Neural crest cell (in vitro differentiated cells): Measurements from ENCODE around the gene FTSJ3. TPM values are rescaled to one million over a fixed set of nuclear protein-coding genes. Genes with fewer than 3 reads are reported as not detected.

ENCODE experiments used
- DNase-seq: peaks from one replicate; pipeline ENCODE4 v3.0.0; 2021; ENCODE audit warnings: low read depth, mixed read lengths, low spot score
- H3K27ac Mint-ChIP-seq: one replicate; pipeline ENCODE4 v1.8.0; 2021; ENCODE audit warnings: mild to moderate bottlenecking, mixed read lengths; ENCODE audit not compliant: unreplicated experiment
- H3K27me3 Mint-ChIP-seq: 2 replicates; pipeline ENCODE4 v1.8.0; 2021; ENCODE audit warnings: low read depth, mild to moderate bottlenecking, mixed read lengths
- H3K36me3 Mint-ChIP-seq: 2 replicates; pipeline ENCODE4 v1.8.0; 2021; ENCODE audit warnings: low read depth, mild to moderate bottlenecking, mixed read lengths
- H3K4me1 Mint-ChIP-seq: 2 replicates; pipeline ENCODE4 v1.8.0; 2021; ENCODE audit warnings: mixed read lengths
- H3K4me3 Mint-ChIP-seq: one replicate; pipeline ENCODE4 v1.8.0; 2021; ENCODE audit warnings: mild to moderate bottlenecking, mixed read lengths
- H3K9me3 Mint-ChIP-seq: 2 replicates; pipeline ENCODE4 v1.8.0; 2021; ENCODE audit warnings: mixed read lengths
- CTCF ChIP-seq: fragments of 200-600 bp; sonication (generic); conservative IDR thresholded peaks from 2 replicates; pipeline ENCODE4 v1.5.0; 2021; ENCODE audit warnings: antibody characterized with exemption, mild to moderate bottlenecking
- total RNA-seq: library from RNA; stranded (reverse); gene quantifications from 2 replicates; pipeline ENCODE4 v1.2.1, GENCODE V29; 2021

Gene FTSJ3
- total RNA-seq, 1 donor from 2014 or later: 57.4 TPM

- no peaks in the 10 kb centered on the region for H3K27me3 Mint-ChIP-seq
- TF ChIP-seq CTCF: no peak
- H3K36me3 Mint-ChIP-seq: peaks cover 32% of the 10 kb centered on the region
- no peak for DNase-seq
- H3K9me3 Mint-ChIP-seq: no peaks in the 10 kb centered on the region
- H3K4me1 Mint-ChIP-seq: no peaks in the 10 kb centered on the region
- H3K4me3 Mint-ChIP-seq: no peak overlapping the region
- no peak overlapping the region for H3K27ac Mint-ChIP-seq
Observed at GRCh38 chr17:63819585-63820537, 7.6 kb downstream of the FTSJ3 start.

- Mint-ChIP-seq H3K4me3 (no peak overlapping the region), H3K36me3 (peaks cover 26% of the 10 kb centered on the region), H3K9me3 (no peaks in the 10 kb centered on the region), H3K27me3 (no peaks in the 10 kb centered on the region), H3K4me1 (no peaks in the 10 kb centered on the region), H3K27ac (no peak overlapping the region)
- TF ChIP-seq CTCF: no peak
- DNase-seq: no peak
Observed at GRCh38 chr17:63819131-63819530, 8.3 kb downstream of the FTSJ3 start.

GRCh38 chr17:63817736-63818385 is 9.6 kb downstream of the FTSJ3 start:
- H3K36me3 Mint-ChIP-seq: peaks cover 18% of the 10 kb centered on the region
- no peak for DNase-seq
- H3K27me3 Mint-ChIP-seq: no peaks in the 10 kb centered on the region
- no peak overlapping the region for H3K27ac Mint-ChIP-seq
- H3K4me3 Mint-ChIP-seq: no peak overlapping the region
- H3K9me3 Mint-ChIP-seq: no peaks in the 10 kb centered on the region
- H3K4me1 Mint-ChIP-seq: no peaks in the 10 kb centered on the region
- no peak for TF ChIP-seq CTCF

- H3K9me3 Mint-ChIP-seq: no peaks in the 10 kb centered on the region
- no peaks in the 10 kb centered on the region for H3K27me3 Mint-ChIP-seq
- TF ChIP-seq CTCF: no peak
- H3K36me3 Mint-ChIP-seq: peaks cover 15% of the 10 kb centered on the region
- no peak overlapping the region for H3K4me3 Mint-ChIP-seq
- H3K27ac Mint-ChIP-seq: no peak overlapping the region
- DNase-seq: no peak
- H3K4me1 Mint-ChIP-seq: no peaks in the 10 kb centered on the region
Observed at GRCh38 chr17:63816669-63817068, 10.8 kb downstream of the FTSJ3 start.

- TF ChIP-seq CTCF: no peak
- peaks cover 17% of the 10 kb centered on the region for H3K36me3 Mint-ChIP-seq
Observed at GRCh38 chr17:63816123-63816522, 11.3 kb downstream of the FTSJ3 start.

More at GRCh38 chr17:63816123-63816522, 11.3 kb downstream of the FTSJ3 start:
- Mint-ChIP-seq H3K4me1 (no peaks in the 10 kb centered on the region), H3K27ac (no peak overlapping the region), H3K4me3 (no peak overlapping the region), H3K9me3 (no peaks in the 10 kb centered on the region), H3K27me3 (no peaks in the 10 kb centered on the region)
- DNase-seq: no peak
